Activated CD8-positive, alpha-beta T cell treated with anti-CD3 and anti-CD28 coated beads, Interleukin-2, amount 10 ng/mL, durations not matched to agents 7 days and 5 days (primary cell): ENCODE measurements around the gene ATXN10. TPM values are rescaled to one million over a fixed set of nuclear protein-coding genes. Genes with fewer than 3 reads are reported as not detected.

Experiments
- ATAC-seq: fragments of 150-1000 bp; cut with Tn5 transposase; one replicate; pipeline ENCODE4 v1.10.0; 2021; ENCODE audit warnings: moderate library complexity
- CTCF ChIA-PET: fragments of 350-600 bp; sonication (Branson Sonifier 250); formaldehyde crosslinking; loops from one replicate; lab custom pipeline; 2021; ENCODE audit warnings: antibody characterized with exemption; lab: Charles Lee
- POLR2A ChIA-PET: fragments of 350-600 bp; sonication (Branson Sonifier 250); formaldehyde crosslinking; loops from one replicate; lab custom pipeline; 2021; ENCODE audit warnings: antibody characterized with exemption; lab: Charles Lee
- DNase-seq: peaks from one replicate; pipeline ENCODE4 v3.0.0-alpha.2; 2020
- H3K27ac Mint-ChIP-seq: one replicate; pipeline ENCODE4 v1.8.0; 2021; ENCODE audit warnings: mild to moderate bottlenecking, mixed read lengths
- H3K27me3 Mint-ChIP-seq: one replicate; pipeline ENCODE4 v1.8.0; 2021; ENCODE audit warnings: low read depth, mixed read lengths
- H3K36me3 Mint-ChIP-seq: one replicate; pipeline ENCODE4 v1.8.0; 2021; ENCODE audit warnings: low read depth, mixed read lengths
- H3K4me1 Mint-ChIP-seq: one replicate; pipeline ENCODE4 v1.8.0; 2021; ENCODE audit warnings: low read depth, mixed read lengths
- H3K4me3 Mint-ChIP-seq: one replicate; pipeline ENCODE4 v1.8.0; 2021; ENCODE audit warnings: mild to moderate bottlenecking, mixed read lengths
- H3K9me3 Mint-ChIP-seq: one replicate; pipeline ENCODE4 v1.8.0; 2022; ENCODE audit warnings: mixed read lengths; ENCODE audit not compliant: insufficient read depth
- total RNA-seq, 2 experiments: library from RNA; stranded (reverse); gene quantifications; one replicate each; pipeline ENCODE4 v1.2.3, GENCODE V29; 2021

ATXN10 gene
- total RNA-seq, 2 experiments from 2014 or later = 106 to 114 TPM

GRCh38 chr22:45880091-45880715, 208.6 kb downstream of the ATXN10 start:
- ChIA-PET POLR2A (no interaction called here), CTCF (no interaction called here)
- no peaks in the 10 kb centered on the region for H3K9me3 Mint-ChIP-seq
- no peak overlapping the region for H3K27ac Mint-ChIP-seq
- DNase-seq (no peak), ATAC-seq (no peak)
- no peaks in the 10 kb centered on the region for H3K4me1 Mint-ChIP-seq
- H3K27me3 Mint-ChIP-seq = peaks cover 35% of the 10 kb centered on the region
- no peak overlapping the region for H3K4me3 Mint-ChIP-seq
- H3K36me3 Mint-ChIP-seq = no peaks in the 10 kb centered on the region

- ChIA-PET POLR2A (no interaction called here), CTCF (no interaction called here)
- Mint-ChIP-seq H3K4me1 (no peaks in the 10 kb centered on the region), H3K4me3 (no peak overlapping the region), H3K36me3 (no peaks in the 10 kb centered on the region), H3K27me3 (peaks cover 31% of the 10 kb centered on the region), H3K27ac (no peak overlapping the region), H3K9me3 (no peaks in the 10 kb centered on the region)
- DNase-seq (no peak), ATAC-seq (no peak)
Measured at GRCh38 chr22:45880716-45881523, 209.3 kb downstream of the ATXN10 start.

GRCh38 chr22:45881524-45881875, 209.9 kb downstream of the ATXN10 start:
- ATAC-seq = no peak
- peaks cover 31% of the 10 kb centered on the region for H3K27me3 Mint-ChIP-seq
- POLR2A ChIA-PET = no interaction called here
- no peaks in the 10 kb centered on the region for H3K9me3 Mint-ChIP-seq
- no peak overlapping the region for H3K4me3 Mint-ChIP-seq
- no peak for DNase-seq
- no peak overlapping the region for H3K27ac Mint-ChIP-seq
- no peaks in the 10 kb centered on the region for H3K4me1 Mint-ChIP-seq
- H3K36me3 Mint-ChIP-seq = no peaks in the 10 kb centered on the region
- CTCF ChIA-PET = no interaction called here

DNA sequence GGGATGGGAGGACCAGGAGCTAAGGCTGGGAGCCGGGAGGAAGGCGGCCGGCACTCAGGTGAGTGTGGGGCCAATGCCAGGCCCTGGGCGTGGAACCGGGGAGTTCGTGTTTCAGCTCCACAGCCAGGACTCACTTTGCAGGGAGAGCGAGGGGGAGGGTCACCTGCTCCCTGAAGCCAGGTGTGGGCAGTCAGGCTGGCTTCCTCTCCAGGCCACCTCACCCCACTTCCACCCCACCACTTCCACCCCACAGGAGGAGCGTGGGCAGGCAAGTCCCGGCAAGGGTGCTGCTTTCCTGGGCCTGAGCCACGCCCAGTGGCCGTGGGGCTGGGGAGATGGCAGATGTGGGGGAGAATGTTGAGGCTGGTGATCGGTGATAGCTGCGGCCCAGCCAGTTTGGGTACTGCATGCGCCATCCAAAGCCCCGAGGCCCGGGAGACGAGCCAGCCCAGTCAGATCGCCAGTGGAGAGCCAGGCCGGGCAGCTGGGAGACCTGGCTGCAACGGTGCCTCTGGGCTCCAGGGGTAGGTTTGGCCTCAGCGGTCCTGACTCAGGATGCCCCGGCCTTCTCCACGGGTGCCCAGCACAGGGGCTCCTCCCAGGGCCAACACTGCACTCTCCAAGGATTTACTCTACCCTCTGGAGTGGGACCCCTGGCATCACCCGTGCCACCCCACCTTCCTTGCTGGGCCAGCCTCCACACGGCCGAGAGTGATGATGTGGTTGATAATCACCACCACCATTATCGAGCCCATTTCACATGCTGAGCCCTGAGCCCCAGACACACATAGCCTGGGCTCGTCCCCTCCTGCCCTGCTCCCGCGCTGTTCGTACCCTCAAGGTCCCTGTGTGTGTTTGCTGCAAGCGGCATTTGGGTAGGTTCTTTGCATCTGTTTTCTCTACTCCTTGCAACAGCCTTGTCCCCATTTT, 211.5 kb downstream of the ATXN10 start:
- no peaks in the 10 kb centered on the region for H3K36me3 Mint-ChIP-seq
- H3K9me3 Mint-ChIP-seq = no peaks in the 10 kb centered on the region
- ChIA-PET POLR2A (no interaction called here), CTCF (no interaction called here)
- no peak overlapping the region for H3K27ac Mint-ChIP-seq
- H3K4me1 Mint-ChIP-seq = no peaks in the 10 kb centered on the region
- H3K4me3 Mint-ChIP-seq = no peak overlapping the region
- peaks cover 25% of the 10 kb centered on the region for H3K27me3 Mint-ChIP-seq
- ATAC-seq = no peak
- DNase-seq = no peak

DNA sequence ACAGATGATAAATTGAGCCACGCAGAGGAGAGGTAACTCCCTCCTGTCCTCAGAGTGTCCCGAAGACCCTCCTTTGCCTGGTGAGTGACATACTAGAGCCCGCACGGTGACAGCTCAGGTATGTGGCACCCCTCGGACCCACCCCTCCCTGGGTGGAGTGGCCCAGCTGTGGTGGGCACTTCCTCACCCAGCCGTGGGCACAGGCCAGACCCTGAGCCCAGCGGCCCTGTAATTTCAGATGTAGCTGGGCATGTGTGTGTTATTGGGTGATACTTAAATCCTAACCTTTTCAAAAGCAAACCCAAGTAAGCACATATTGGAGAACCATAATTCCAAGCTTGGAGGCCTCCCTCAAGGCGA, 212.2 kb downstream of the ATXN10 start:
- ChIA-PET POLR2A (no interaction called here), CTCF (no interaction called here)
- Mint-ChIP-seq H3K36me3 (no peaks in the 10 kb centered on the region), H3K27me3 (peaks cover 19% of the 10 kb centered on the region), H3K27ac (no peak overlapping the region), H3K9me3 (no peaks in the 10 kb centered on the region), H3K4me3 (no peak overlapping the region), H3K4me1 (no peaks in the 10 kb centered on the region)
- ATAC-seq (no peak), DNase-seq (no peak)

DNA sequence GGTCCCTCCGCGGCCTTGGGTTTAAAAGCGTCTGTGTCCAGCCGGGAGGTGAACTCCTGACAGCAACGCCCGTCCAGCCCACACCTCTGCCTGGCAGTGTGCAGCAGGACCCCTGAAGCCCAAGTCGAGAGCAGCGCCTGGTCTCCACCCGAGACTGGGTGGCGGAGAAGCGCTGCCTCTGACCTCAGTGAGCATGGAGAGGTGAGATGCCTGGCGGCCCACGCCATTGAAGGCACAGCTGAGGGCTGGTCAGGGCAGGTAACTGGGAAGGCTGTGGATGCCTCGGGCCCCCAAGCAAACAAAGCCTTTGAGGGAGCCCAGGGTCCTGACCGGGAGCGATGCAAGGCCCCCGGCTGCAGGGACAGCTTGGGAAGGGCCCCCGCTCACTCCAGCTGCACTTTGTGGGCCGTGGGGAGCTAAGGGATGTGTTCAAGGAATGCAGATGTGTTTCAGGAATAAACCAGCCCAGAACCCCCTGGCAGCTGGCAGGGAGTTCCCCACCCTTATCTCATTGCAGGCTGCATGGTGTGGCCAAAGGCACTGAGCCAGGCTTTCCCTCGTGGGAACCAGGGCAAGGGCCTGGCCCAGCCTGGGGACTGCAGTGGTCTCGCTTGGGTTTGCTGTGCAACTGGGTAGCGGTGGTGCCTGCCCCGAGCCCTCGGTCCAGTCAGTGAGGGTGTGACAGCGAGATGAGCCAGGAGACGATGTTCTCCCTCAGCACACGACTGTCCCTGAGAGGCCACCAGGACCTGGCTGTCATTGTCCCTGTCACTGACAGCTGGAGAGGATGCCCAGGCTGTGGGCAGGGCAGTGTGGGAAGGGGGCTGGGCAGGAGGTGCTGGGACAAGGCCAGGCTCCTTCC, 212.8 kb downstream of the ATXN10 start:
- Mint-ChIP-seq H3K4me3 (no peak overlapping the region), H3K4me1 (no peaks in the 10 kb centered on the region), H3K27me3 (peaks cover 15% of the 10 kb centered on the region), H3K27ac (no peak overlapping the region), H3K9me3 (no peaks in the 10 kb centered on the region), H3K36me3 (no peaks in the 10 kb centered on the region)
- CTCF ChIA-PET = no interaction called here
- POLR2A ChIA-PET = no interaction called here
- DNase-seq (no peak), ATAC-seq (no peak)

DNA sequence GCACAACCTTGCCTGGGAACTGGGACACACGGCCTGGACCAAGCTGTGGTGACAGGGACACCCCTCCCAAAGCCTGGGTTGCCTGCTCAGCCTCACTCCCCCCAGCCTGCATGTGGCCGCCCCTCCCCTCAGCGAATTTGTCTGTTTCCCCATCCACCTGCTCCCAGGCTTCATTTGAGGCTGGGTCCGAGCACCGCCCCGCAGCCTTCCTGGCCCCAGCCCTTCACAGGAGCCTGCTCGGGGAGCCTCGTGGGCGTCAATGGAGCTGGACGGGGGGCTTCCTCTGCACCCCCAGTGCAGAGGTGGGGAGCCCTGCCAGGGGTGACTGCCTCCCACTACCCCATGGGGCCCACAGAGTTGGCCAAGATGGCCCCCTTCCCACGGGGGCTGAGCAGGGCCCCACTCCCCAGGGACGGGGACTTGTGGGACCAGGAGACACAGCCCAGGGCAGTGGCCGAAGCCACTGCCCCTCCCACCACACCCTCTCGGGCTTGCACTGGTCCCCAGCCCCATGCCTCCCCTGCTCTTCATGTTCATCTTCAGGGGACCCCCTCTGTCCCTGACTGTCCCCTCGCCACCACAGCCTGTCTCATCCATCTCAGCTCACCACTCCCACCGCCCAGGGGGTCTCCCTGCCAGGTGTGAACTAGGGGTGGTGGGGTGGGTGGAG, 213.7 kb downstream of the ATXN10 start:
- POLR2A ChIA-PET = no interaction called here
- CTCF ChIA-PET = no interaction called here
- H3K36me3 Mint-ChIP-seq = no peaks in the 10 kb centered on the region
- no peak for DNase-seq
- H3K4me1 Mint-ChIP-seq = no peaks in the 10 kb centered on the region
- no peak overlapping the region for H3K27ac Mint-ChIP-seq
- peaks cover 9% of the 10 kb centered on the region for H3K27me3 Mint-ChIP-seq
- H3K9me3 Mint-ChIP-seq = no peaks in the 10 kb centered on the region
- no peak overlapping the region for H3K4me3 Mint-ChIP-seq
- ATAC-seq = no peak

- Mint-ChIP-seq H3K9me3 (no peaks in the 10 kb centered on the region), H3K36me3 (no peaks in the 10 kb centered on the region), H3K27me3 (peaks cover 5% of the 10 kb centered on the region), H3K4me1 (no peaks in the 10 kb centered on the region), H3K4me3 (no peak overlapping the region), H3K27ac (no peak overlapping the region)
- ATAC-seq = no peak
- CTCF ChIA-PET = no interaction called here
- POLR2A ChIA-PET = no interaction called here
- no peak for DNase-seq
Measured at GRCh38 chr22:45885941-45886395, 214.3 kb downstream of the ATXN10 start.

GRCh38 chr22:45886540-45886939, 214.9 kb downstream of the ATXN10 start:
- H3K27me3 Mint-ChIP-seq = peaks cover under 1% of the 10 kb centered on the region
- no peak for DNase-seq
- no peaks in the 10 kb centered on the region for H3K9me3 Mint-ChIP-seq
- no peak for ATAC-seq
- CTCF ChIA-PET = no interaction called here
- no peaks in the 10 kb centered on the region for H3K36me3 Mint-ChIP-seq
- no peak overlapping the region for H3K4me3 Mint-ChIP-seq
- H3K27ac Mint-ChIP-seq = no peak overlapping the region
- no peaks in the 10 kb centered on the region for H3K4me1 Mint-ChIP-seq
- POLR2A ChIA-PET = no interaction called here

- H3K27me3 Mint-ChIP-seq = no peaks in the 10 kb centered on the region
- no peaks in the 10 kb centered on the region for H3K36me3 Mint-ChIP-seq
- H3K4me1 Mint-ChIP-seq = no peaks in the 10 kb centered on the region
- no peak for DNase-seq
- ATAC-seq = no peak
- H3K4me3 Mint-ChIP-seq = no peak overlapping the region
- CTCF ChIA-PET = interaction anchor here (1.0 kb wide), 1 partner anchor 24 kb away, joined by 4 read pairs; no protein-coding TSS in a partner anchor
- POLR2A ChIA-PET = no interaction called here
- H3K9me3 Mint-ChIP-seq = no peaks in the 10 kb centered on the region
- no peak overlapping the region for H3K27ac Mint-ChIP-seq
Measured at GRCh38 chr22:45887202-45888131, 215.8 kb downstream of the ATXN10 start.
